ENCODE results near the gene FCAR.
"Not testable (repeated sequence)": the region's sequence is repeated elsewhere in the genome, so short reads cannot be mapped to it uniquely, and the experiment has no call there.

Gene FCAR

GRCh38 chr19:54888239-54888638 lies 14.2 kb downstream of the FCAR start:
- no peaks in the 10 kb centered on the region for H3K27me3 ChIP-seq (replicated peaks; ENCODE audit: control insufficient read depth, insufficient read depth, low read length, poor library complexity, severe bottlenecking)
- H3K4me1 ChIP-seq (ENCODE audit: control insufficient read depth, insufficient read depth, low read length, poor library complexity, severe bottlenecking), result no peaks in the 10 kb centered on the region
- no peak overlapping the region for H3K27ac ChIP-seq (ENCODE audit: insufficient read depth, low read length, poor library complexity, severe bottlenecking)
- H3K4me3 ChIP-seq (ENCODE audit: insufficient read depth, low read depth, low read length, poor library complexity, severe bottlenecking), result no peak overlapping the region
- no peak for DNase-seq
- no peaks in the 10 kb centered on the region for H3K9me3 ChIP-seq (ENCODE audit: control insufficient read depth, low read length)
- no peaks in the 10 kb centered on the region for H3K36me3 ChIP-seq (ENCODE audit: control insufficient read depth, insufficient read depth, low read length)

- no peaks in the 10 kb centered on the region for H3K9me3 ChIP-seq (ENCODE audit: control insufficient read depth, low read length)
- no peaks in the 10 kb centered on the region for H3K27me3 ChIP-seq (replicated peaks; ENCODE audit: control insufficient read depth, insufficient read depth, low read length, poor library complexity, severe bottlenecking)
- H3K4me3 ChIP-seq (ENCODE audit: insufficient read depth, low read depth, low read length, poor library complexity, severe bottlenecking), result no peak overlapping the region
- no peak overlapping the region for H3K27ac ChIP-seq (ENCODE audit: insufficient read depth, low read length, poor library complexity, severe bottlenecking)
- H3K4me1 ChIP-seq (ENCODE audit: control insufficient read depth, insufficient read depth, low read length, poor library complexity, severe bottlenecking), result no peaks in the 10 kb centered on the region
- DNase-seq, result no peak
- no peaks in the 10 kb centered on the region for H3K36me3 ChIP-seq (ENCODE audit: control insufficient read depth, insufficient read depth, low read length)
Measured at GRCh38 chr19:54889566-54889965, 15.5 kb downstream of the FCAR start.

GRCh38 chr19:54893406-54893805 lies 19.4 kb downstream of the FCAR start:
- no peak overlapping the region for H3K4me3 ChIP-seq (ENCODE audit: insufficient read depth, low read depth, low read length, poor library complexity, severe bottlenecking)
- no peaks in the 10 kb centered on the region for H3K9me3 ChIP-seq (ENCODE audit: control insufficient read depth, low read length)
- H3K27me3 ChIP-seq (replicated peaks; ENCODE audit: control insufficient read depth, insufficient read depth, low read length, poor library complexity, severe bottlenecking), result no peaks in the 10 kb centered on the region
- no peaks in the 10 kb centered on the region for H3K36me3 ChIP-seq (ENCODE audit: control insufficient read depth, insufficient read depth, low read length)
- no peaks in the 10 kb centered on the region for H3K4me1 ChIP-seq (ENCODE audit: control insufficient read depth, insufficient read depth, low read length, poor library complexity, severe bottlenecking)
- no peak for DNase-seq
- H3K27ac ChIP-seq (ENCODE audit: insufficient read depth, low read length, poor library complexity, severe bottlenecking), result no peak overlapping the region

GRCh38 chr19:54894106-54894505 lies 20.1 kb downstream of the FCAR start:
- not testable (repeated sequence) for H3K4me1 ChIP-seq (ENCODE audit: control insufficient read depth, insufficient read depth, low read length, poor library complexity, severe bottlenecking); H3K4me3 ChIP-seq (ENCODE audit: insufficient read depth, low read depth, low read length, poor library complexity, severe bottlenecking); H3K27me3 ChIP-seq (replicated peaks; ENCODE audit: control insufficient read depth, insufficient read depth, low read length, poor library complexity, severe bottlenecking); H3K36me3 ChIP-seq (ENCODE audit: control insufficient read depth, insufficient read depth, low read length); H3K9me3 ChIP-seq (ENCODE audit: control insufficient read depth, low read length); DNase-seq; H3K27ac ChIP-seq (ENCODE audit: insufficient read depth, low read length, poor library complexity, severe bottlenecking)

- Histone ChIP-seq H3K9me3 (ENCODE audit: control insufficient read depth, low read length) (no peaks in the 10 kb centered on the region), H3K36me3 (ENCODE audit: control insufficient read depth, insufficient read depth, low read length) (no peaks in the 10 kb centered on the region), H3K4me1 (ENCODE audit: control insufficient read depth, insufficient read depth, low read length, poor library complexity, severe bottlenecking) (no peaks in the 10 kb centered on the region), H3K27me3 (replicated peaks; ENCODE audit: control insufficient read depth, insufficient read depth, low read length, poor library complexity, severe bottlenecking) (no peaks in the 10 kb centered on the region), H3K4me3 (ENCODE audit: insufficient read depth, low read depth, low read length, poor library complexity, severe bottlenecking) (no peak overlapping the region), H3K27ac (ENCODE audit: insufficient read depth, low read length, poor library complexity, severe bottlenecking) (no peak overlapping the region)
- DNase-seq, result no peak
Measured at GRCh38 chr19:54896036-54896435, 22.0 kb downstream of the FCAR start.

GRCh38 chr19:54898685-54899084 lies 24.6 kb downstream of the FCAR start:
- not testable (repeated sequence) for H3K36me3 ChIP-seq (ENCODE audit: control insufficient read depth, insufficient read depth, low read length); H3K27me3 ChIP-seq (replicated peaks; ENCODE audit: control insufficient read depth, insufficient read depth, low read length, poor library complexity, severe bottlenecking); H3K27ac ChIP-seq (ENCODE audit: insufficient read depth, low read length, poor library complexity, severe bottlenecking); H3K9me3 ChIP-seq (ENCODE audit: control insufficient read depth, low read length); H3K4me1 ChIP-seq (ENCODE audit: control insufficient read depth, insufficient read depth, low read length, poor library complexity, severe bottlenecking); DNase-seq; H3K4me3 ChIP-seq (ENCODE audit: insufficient read depth, low read depth, low read length, poor library complexity, severe bottlenecking)

GRCh38 chr19:54899646-54900045 lies 25.6 kb downstream of the FCAR start:
- not testable (repeated sequence) for H3K27ac ChIP-seq (ENCODE audit: insufficient read depth, low read length, poor library complexity, severe bottlenecking); H3K4me3 ChIP-seq (ENCODE audit: insufficient read depth, low read depth, low read length, poor library complexity, severe bottlenecking); H3K27me3 ChIP-seq (replicated peaks; ENCODE audit: control insufficient read depth, insufficient read depth, low read length, poor library complexity, severe bottlenecking); H3K36me3 ChIP-seq (ENCODE audit: control insufficient read depth, insufficient read depth, low read length); DNase-seq; H3K4me1 ChIP-seq (ENCODE audit: control insufficient read depth, insufficient read depth, low read length, poor library complexity, severe bottlenecking); H3K9me3 ChIP-seq (ENCODE audit: control insufficient read depth, low read length)

GRCh38 chr19:54901153-54901552 lies 27.1 kb downstream of the FCAR start:
- not testable (repeated sequence) for H3K27ac ChIP-seq (ENCODE audit: insufficient read depth, low read length, poor library complexity, severe bottlenecking); H3K36me3 ChIP-seq (ENCODE audit: control insufficient read depth, insufficient read depth, low read length); H3K4me3 ChIP-seq (ENCODE audit: insufficient read depth, low read depth, low read length, poor library complexity, severe bottlenecking); H3K9me3 ChIP-seq (ENCODE audit: control insufficient read depth, low read length); H3K27me3 ChIP-seq (replicated peaks; ENCODE audit: control insufficient read depth, insufficient read depth, low read length, poor library complexity, severe bottlenecking); DNase-seq; H3K4me1 ChIP-seq (ENCODE audit: control insufficient read depth, insufficient read depth, low read length, poor library complexity, severe bottlenecking)

- Histone ChIP-seq H3K27me3 (replicated peaks; ENCODE audit: control insufficient read depth, insufficient read depth, low read length, poor library complexity, severe bottlenecking) (no peaks in the 10 kb centered on the region), H3K27ac (ENCODE audit: insufficient read depth, low read length, poor library complexity, severe bottlenecking) (no peak overlapping the region)
Measured at GRCh38 chr19:54902061-54902460, 28.0 kb downstream of the FCAR start.

GRCh38 chr19:54903303-54903702 lies 29.3 kb downstream of the FCAR start:
- no peaks in the 10 kb centered on the region for H3K36me3 ChIP-seq (ENCODE audit: control insufficient read depth, insufficient read depth, low read length)
- H3K27me3 ChIP-seq (replicated peaks; ENCODE audit: control insufficient read depth, insufficient read depth, low read length, poor library complexity, severe bottlenecking), result no peaks in the 10 kb centered on the region
- H3K9me3 ChIP-seq (ENCODE audit: control insufficient read depth, low read length), result no peaks in the 10 kb centered on the region
- H3K4me3 ChIP-seq (ENCODE audit: insufficient read depth, low read depth, low read length, poor library complexity, severe bottlenecking), result no peak overlapping the region
- H3K27ac ChIP-seq (ENCODE audit: insufficient read depth, low read length, poor library complexity, severe bottlenecking), result no peak overlapping the region
- no peaks in the 10 kb centered on the region for H3K4me1 ChIP-seq (ENCODE audit: control insufficient read depth, insufficient read depth, low read length, poor library complexity, severe bottlenecking)
- DNase-seq, result no peak

More at GRCh38 chr19:54902061-54902460, 28.0 kb downstream of the FCAR start:
- Histone ChIP-seq H3K4me3 (ENCODE audit: insufficient read depth, low read depth, low read length, poor library complexity, severe bottlenecking) (no peak overlapping the region), H3K4me1 (ENCODE audit: control insufficient read depth, insufficient read depth, low read length, poor library complexity, severe bottlenecking) (no peaks in the 10 kb centered on the region), H3K36me3 (ENCODE audit: control insufficient read depth, insufficient read depth, low read length) (no peaks in the 10 kb centered on the region), H3K9me3 (ENCODE audit: control insufficient read depth, low read length) (no peaks in the 10 kb centered on the region)
- no peak for DNase-seq

GRCh38 chr19:54904261-54904660 lies 30.2 kb downstream of the FCAR start:
- not testable (repeated sequence) for H3K36me3 ChIP-seq (ENCODE audit: control insufficient read depth, insufficient read depth, low read length); H3K9me3 ChIP-seq (ENCODE audit: control insufficient read depth, low read length); H3K4me3 ChIP-seq (ENCODE audit: insufficient read depth, low read depth, low read length, poor library complexity, severe bottlenecking); H3K4me1 ChIP-seq (ENCODE audit: control insufficient read depth, insufficient read depth, low read length, poor library complexity, severe bottlenecking); H3K27me3 ChIP-seq (replicated peaks; ENCODE audit: control insufficient read depth, insufficient read depth, low read length, poor library complexity, severe bottlenecking); H3K27ac ChIP-seq (ENCODE audit: insufficient read depth, low read length, poor library complexity, severe bottlenecking); DNase-seq
